AG09309 (cell line): ENCODE measurements around the gene BTF3L4.
"Not testable (repeated sequence)": the region's sequence is repeated elsewhere in the genome, so short reads cannot be mapped to it uniquely, and the experiment has no call there.

Experiments used
- DNase-seq: peaks from one replicate; pipeline ENCODE4 v3.0.0-alpha.2; 2010; ENCODE audit warnings: low read depth
- H3K4me3 ChIP-seq: 2 replicates; pipeline ENCODE4 v1.5.1; 2011; ENCODE audit warnings: mild to moderate bottlenecking, low read depth, low read length, moderate library complexity; ENCODE audit not compliant: control insufficient read depth
- CTCF ChIP-seq: IDR thresholded peaks from 2 replicates; pipeline ENCODE4 v1.5.1; 2011; ENCODE audit warnings: mild to moderate bottlenecking, low read depth, low read length, inconsistent platforms; ENCODE audit not compliant: insufficient read depth, control insufficient read depth; ENCODE audit errors: missing control alignments

BTF3L4 gene

GRCh38 chr1:52070704-52071103, 14.6 kb downstream of the BTF3L4 start:
- no peak for DNase-seq
- H3K4me3 ChIP-seq: no peak overlapping the region
- TF ChIP-seq CTCF: no peak

- no peak for TF ChIP-seq CTCF
- no peak for DNase-seq
- H3K4me3 ChIP-seq: no peak overlapping the region
These were observed 16.2 kb downstream of the BTF3L4 start for GRCh38 chr1:52072291-52072690.

GRCh38 chr1:52077277-52077676, 21.2 kb downstream of the BTF3L4 start:
- DNase-seq: not testable (repeated sequence)

GRCh38 chr1:52080014-52080415, 23.9 kb downstream of the BTF3L4 start:
- H3K4me3 ChIP-seq: no peak overlapping the region
- DNase-seq: no peak
- TF ChIP-seq CTCF: no peak

More at GRCh38 chr1:52077277-52077676, 21.2 kb downstream of the BTF3L4 start:
- H3K4me3 ChIP-seq: not testable (repeated sequence)

- not testable (repeated sequence) for H3K4me3 ChIP-seq, DNase-seq
These were observed 31.8 kb downstream of the BTF3L4 start for GRCh38 chr1:52087892-52088291.

- H3K4me3 ChIP-seq, DNase-seq: not testable (repeated sequence)
These were observed 38.2 kb downstream of the BTF3L4 start for GRCh38 chr1:52094300-52094699.

GRCh38 chr1:52096216-52096615, 40.1 kb downstream of the BTF3L4 start:
- no peak overlapping the region for H3K4me3 ChIP-seq
- DNase-seq: no peak
- TF ChIP-seq CTCF: no peak

- H3K4me3 ChIP-seq: no peak overlapping the region
- TF ChIP-seq CTCF: no peak
- DNase-seq: no peak
These were observed 42.2 kb downstream of the BTF3L4 start for GRCh38 chr1:52098139-52098871.
